ENCODE results near the gene PRDM16. TPM values are rescaled to one million over a fixed set of nuclear protein-coding genes. Genes with fewer than 3 reads are reported as not detected.

PRDM16 gene
- total and polyA plus RNA-seq, 4 donors: 0.05 to 0.67 (median 0.19) TPM

DNA sequence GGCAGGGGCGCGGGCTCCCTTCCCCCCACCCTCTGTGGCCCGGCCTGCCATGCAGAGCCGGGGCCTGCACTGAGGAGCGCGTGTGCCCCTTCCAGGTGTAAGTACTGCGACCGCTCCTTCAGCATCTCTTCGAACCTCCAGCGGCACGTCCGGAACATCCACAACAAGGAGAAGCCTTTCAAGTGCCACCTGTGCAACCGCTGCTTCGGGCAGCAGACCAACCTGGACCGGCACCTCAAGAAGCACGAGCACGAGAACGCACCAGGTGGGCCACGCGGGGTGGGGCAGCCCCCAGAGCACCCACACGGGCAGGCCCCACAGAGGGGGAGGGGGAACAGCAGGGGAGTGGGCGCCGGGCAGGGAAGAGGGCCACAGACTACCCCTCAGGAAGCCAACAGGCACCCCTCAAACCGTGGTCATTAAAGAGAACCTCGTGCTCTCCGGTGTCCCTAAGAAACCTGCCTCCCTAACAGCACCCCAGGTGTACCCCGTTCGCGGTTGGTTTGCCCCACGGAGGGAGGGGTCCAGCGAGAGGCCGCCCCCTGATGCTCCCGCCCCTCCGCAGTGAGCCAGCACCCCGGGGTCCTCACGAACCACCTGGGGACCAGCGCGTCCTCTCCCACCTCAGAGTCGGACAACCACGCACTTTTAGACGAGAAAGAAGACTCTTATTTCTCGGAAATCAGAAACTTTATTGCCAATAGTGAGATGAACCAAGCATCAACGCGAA lies 356.6 kb downstream of the PRDM16 start:
- Histone ChIP-seq H3K9me3 (ENCODE audit: control insufficient read depth in 4 of 4, low read length in 3 of 4) (no peaks in the 10 kb centered on the region), H3K27ac (ENCODE audit: low read depth in 1 of 2, low read length in 2 of 2) (no peak overlapping the region), H3K4me1 (ENCODE audit: control insufficient read depth in 4 of 4, insufficient read depth in 4 of 4, low read length in 3 of 4) (peaks cover 0 to 5% (median 0%) of the 10 kb centered on the region in 4 donors), H3K4me3 (ENCODE audit: low read depth in 1 of 3, low read length in 3 of 3) (no peak overlapping the region), H3K36me3 (ENCODE audit: control insufficient read depth in 4 of 4, insufficient read depth in 3 of 4, low read depth in 1 of 4, low read length in 3 of 4) (no peaks in the 10 kb centered on the region), H3K27me3 (ENCODE audit: control insufficient read depth in 4 of 4, insufficient read depth in 4 of 4, low read length in 3 of 4) (peaks cover 0 to 6% (median 0%) of the 10 kb centered on the region in 4 donors), H3K9ac (ENCODE audit: low read depth in 1 of 2, low read length in 2 of 2) (no peak overlapping the region)
- TF ChIP-seq, protein P1, sequence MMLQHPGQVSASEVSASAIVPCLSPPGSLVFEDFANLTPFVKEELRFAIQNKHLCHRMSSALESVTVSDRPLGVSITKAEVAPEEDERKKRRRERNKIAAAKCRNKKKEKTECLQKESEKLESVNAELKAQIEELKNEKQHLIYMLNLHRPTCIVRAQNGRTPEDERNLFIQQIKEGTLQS (IDR thresholded peaks at IDR 0.05): no peak
- TF ChIP-seq NR2F2 (IDR thresholded peaks at IDR 0.05) (no peak), FOXA2 (IDR thresholded peaks at IDR 0.05) (no peak), EGR1 (IDR thresholded peaks at IDR 0.05; ENCODE audit: low read depth in 2 of 2) (no peak), YY1 (IDR thresholded peaks at IDR 0.05) (no peak), HNF4A (conservative IDR thresholded peaks at IDR 0.05) (no peak), RAD21 (IDR thresholded peaks at IDR 0.05) (no peak), SP1 (IDR thresholded peaks at IDR 0.05) (no peak), TAF1 (conservative IDR thresholded peaks at IDR 0.05) (no peak), RXRA (IDR thresholded peaks at IDR 0.05) (no peak), GABPA (IDR thresholded peaks at IDR 0.05 in 1 of 2, conservative IDR thresholded peaks at IDR 0.05 in 1 of 2) (no peak), FOXA1 (IDR thresholded peaks at IDR 0.05) (no peak), HNF4G (IDR thresholded peaks at IDR 0.05) (no peak), JUND (IDR thresholded peaks at IDR 0.05) (no peak)
- TF ChIP-seq, protein P2, sequence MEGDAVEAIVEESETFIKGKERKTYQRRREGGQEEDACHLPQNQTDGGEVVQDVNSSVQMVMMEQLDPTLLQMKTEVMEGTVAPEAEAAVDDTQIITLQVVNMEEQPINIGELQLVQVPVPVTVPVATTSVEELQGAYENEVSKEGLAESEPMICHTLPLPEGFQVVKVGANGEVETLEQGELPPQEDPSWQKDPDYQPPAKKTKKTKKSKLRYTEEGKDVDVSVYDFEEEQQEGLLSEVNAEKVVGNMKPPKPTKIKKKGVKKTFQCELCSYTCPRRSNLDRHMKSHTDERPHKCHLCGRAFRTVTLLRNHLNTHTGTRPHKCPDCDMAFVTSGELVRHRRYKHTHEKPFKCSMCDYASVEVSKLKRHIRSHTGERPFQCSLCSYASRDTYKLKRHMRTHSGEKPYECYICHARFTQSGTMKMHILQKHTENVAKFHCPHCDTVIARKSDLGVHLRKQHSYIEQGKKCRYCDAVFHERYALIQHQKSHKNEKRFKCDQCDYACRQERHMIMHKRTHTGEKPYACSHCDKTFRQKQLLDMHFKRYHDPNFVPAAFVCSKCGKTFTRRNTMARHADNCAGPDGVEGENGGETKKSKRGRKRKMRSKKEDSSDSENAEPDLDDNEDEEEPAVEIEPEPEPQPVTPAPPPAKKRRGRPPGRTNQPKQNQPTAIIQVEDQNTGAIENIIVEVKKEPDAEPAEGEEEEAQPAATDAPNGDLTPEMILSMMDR (IDR thresholded peaks at IDR 0.05; ENCODE audit: low read depth, low read length, missing input control): no peak
- TF ChIP-seq, protein P3, sequence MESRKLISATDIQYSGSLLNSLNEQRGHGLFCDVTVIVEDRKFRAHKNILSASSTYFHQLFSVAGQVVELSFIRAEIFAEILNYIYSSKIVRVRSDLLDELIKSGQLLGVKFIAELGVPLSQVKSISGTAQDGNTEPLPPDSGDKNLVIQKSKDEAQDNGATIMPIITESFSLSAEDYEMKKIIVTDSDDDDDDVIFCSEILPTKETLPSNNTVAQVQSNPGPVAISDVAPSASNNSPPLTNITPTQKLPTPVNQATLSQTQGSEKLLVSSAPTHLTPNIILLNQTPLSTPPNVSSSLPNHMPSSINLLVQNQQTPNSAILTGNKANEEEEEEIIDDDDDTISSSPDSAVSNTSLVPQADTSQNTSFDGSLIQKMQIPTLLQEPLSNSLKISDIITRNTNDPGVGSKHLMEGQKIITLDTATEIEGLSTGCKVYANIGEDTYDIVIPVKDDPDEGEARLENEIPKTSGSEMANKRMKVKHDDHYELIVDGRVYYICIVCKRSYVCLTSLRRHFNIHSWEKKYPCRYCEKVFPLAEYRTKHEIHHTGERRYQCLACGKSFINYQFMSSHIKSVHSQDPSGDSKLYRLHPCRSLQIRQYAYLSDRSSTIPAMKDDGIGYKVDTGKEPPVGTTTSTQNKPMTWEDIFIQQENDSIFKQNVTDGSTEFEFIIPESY (IDR thresholded peaks at IDR 0.05): no peak
- TF ChIP-seq, protein P4, sequence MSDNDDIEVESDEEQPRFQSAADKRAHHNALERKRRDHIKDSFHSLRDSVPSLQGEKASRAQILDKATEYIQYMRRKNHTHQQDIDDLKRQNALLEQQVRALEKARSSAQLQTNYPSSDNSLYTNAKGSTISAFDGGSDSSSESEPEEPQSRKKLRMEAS (IDR thresholded peaks at IDR 0.05): no peak
- TF ChIP-seq, protein P5, sequence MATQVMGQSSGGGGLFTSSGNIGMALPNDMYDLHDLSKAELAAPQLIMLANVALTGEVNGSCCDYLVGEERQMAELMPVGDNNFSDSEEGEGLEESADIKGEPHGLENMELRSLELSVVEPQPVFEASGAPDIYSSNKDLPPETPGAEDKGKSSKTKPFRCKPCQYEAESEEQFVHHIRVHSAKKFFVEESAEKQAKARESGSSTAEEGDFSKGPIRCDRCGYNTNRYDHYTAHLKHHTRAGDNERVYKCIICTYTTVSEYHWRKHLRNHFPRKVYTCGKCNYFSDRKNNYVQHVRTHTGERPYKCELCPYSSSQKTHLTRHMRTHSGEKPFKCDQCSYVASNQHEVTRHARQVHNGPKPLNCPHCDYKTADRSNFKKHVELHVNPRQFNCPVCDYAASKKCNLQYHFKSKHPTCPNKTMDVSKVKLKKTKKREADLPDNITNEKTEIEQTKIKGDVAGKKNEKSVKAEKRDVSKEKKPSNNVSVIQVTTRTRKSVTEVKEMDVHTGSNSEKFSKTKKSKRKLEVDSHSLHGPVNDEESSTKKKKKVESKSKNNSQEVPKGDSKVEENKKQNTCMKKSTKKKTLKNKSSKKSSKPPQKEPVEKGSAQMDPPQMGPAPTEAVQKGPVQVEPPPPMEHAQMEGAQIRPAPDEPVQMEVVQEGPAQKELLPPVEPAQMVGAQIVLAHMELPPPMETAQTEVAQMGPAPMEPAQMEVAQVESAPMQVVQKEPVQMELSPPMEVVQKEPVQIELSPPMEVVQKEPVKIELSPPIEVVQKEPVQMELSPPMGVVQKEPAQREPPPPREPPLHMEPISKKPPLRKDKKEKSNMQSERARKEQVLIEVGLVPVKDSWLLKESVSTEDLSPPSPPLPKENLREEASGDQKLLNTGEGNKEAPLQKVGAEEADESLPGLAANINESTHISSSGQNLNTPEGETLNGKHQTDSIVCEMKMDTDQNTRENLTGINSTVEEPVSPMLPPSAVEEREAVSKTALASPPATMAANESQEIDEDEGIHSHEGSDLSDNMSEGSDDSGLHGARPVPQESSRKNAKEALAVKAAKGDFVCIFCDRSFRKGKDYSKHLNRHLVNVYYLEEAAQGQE (IDR thresholded peaks at IDR 0.05): no peak
- WGBS: 90% methylated on average over 44 of the region's 44 CpGs
- DNase-seq (ENCODE audit: low spot score): no peak
